Measurements from ENCODE around the gene SLC51B. TPM values are rescaled to one million over a fixed set of nuclear protein-coding genes. Genes with fewer than 3 reads are reported as not detected.
"Not testable (repeated sequence)": the region's sequence is repeated elsewhere in the genome, so short reads cannot be mapped to it uniquely, and the experiment has no call there.

Gene SLC51B
- total RNA-seq, 3 donors from 2014 or later: not detected

- Mint-ChIP-seq H3K27me3 (ENCODE audit: low read depth) (no peaks in the 10 kb centered on the region), H3K9me3 (no peaks in the 10 kb centered on the region), H3K4me3 (no peak overlapping the region), H3K36me3 (ENCODE audit: insufficient read depth) (no peaks in the 10 kb centered on the region), H3K4me1 (ENCODE audit: low read depth) (no peaks in the 10 kb centered on the region)
- DNase-seq (no peak), ATAC-seq (no peak)
Measured at GRCh38 chr15:65089206-65089824, 44.1 kb downstream of the SLC51B start.

GRCh38 chr15:65091946-65092770 lies 47.0 kb downstream of the SLC51B start:
- H3K4me3 Mint-ChIP-seq: no peak overlapping the region
- H3K27me3 Mint-ChIP-seq (ENCODE audit: low read depth): no peaks in the 10 kb centered on the region
- H3K36me3 Mint-ChIP-seq (ENCODE audit: insufficient read depth): peaks cover 4% of the 10 kb centered on the region
- H3K4me1 Mint-ChIP-seq (ENCODE audit: low read depth): no peaks in the 10 kb centered on the region
- H3K9me3 Mint-ChIP-seq: no peaks in the 10 kb centered on the region
- ATAC-seq (no peak), DNase-seq (no peak)

GRCh38 chr15:65092911-65093792 lies 48.0 kb downstream of the SLC51B start:
- H3K9me3 Mint-ChIP-seq: no peaks in the 10 kb centered on the region
- H3K36me3 Mint-ChIP-seq (ENCODE audit: insufficient read depth): peaks cover 6% of the 10 kb centered on the region
- ATAC-seq (no peak), DNase-seq (no peak)
- no peaks in the 10 kb centered on the region for H3K27me3 Mint-ChIP-seq (ENCODE audit: low read depth)
- H3K4me1 Mint-ChIP-seq (ENCODE audit: low read depth): no peaks in the 10 kb centered on the region
- no peak overlapping the region for H3K4me3 Mint-ChIP-seq

GRCh38 chr15:65093793-65094170 lies 48.6 kb downstream of the SLC51B start:
- not testable (repeated sequence) for DNase-seq; H3K27me3 Mint-ChIP-seq (ENCODE audit: low read depth); H3K4me3 Mint-ChIP-seq; ATAC-seq; H3K4me1 Mint-ChIP-seq (ENCODE audit: low read depth); H3K9me3 Mint-ChIP-seq
- peaks cover 11% of the 10 kb centered on the region for H3K36me3 Mint-ChIP-seq (ENCODE audit: insufficient read depth)

- Mint-ChIP-seq H3K9me3 (no peaks in the 10 kb centered on the region), H3K27me3 (ENCODE audit: low read depth) (no peaks in the 10 kb centered on the region), H3K36me3 (ENCODE audit: insufficient read depth) (peaks cover 15% of the 10 kb centered on the region), H3K4me1 (ENCODE audit: low read depth) (no peaks in the 10 kb centered on the region), H3K4me3 (no peak overlapping the region)
- ATAC-seq: no peak
- no peak for DNase-seq
Measured at GRCh38 chr15:65094294-65094995, 49.3 kb downstream of the SLC51B start.

- H3K9me3 Mint-ChIP-seq: no peaks in the 10 kb centered on the region
- no peaks in the 10 kb centered on the region for H3K27me3 Mint-ChIP-seq (ENCODE audit: low read depth)
- ATAC-seq (no peak), DNase-seq (no peak)
- no peaks in the 10 kb centered on the region for H3K4me1 Mint-ChIP-seq (ENCODE audit: low read depth)
- H3K4me3 Mint-ChIP-seq: no peak overlapping the region
- H3K36me3 Mint-ChIP-seq (ENCODE audit: insufficient read depth): peaks cover 18% of the 10 kb centered on the region
Measured at GRCh38 chr15:65095011-65095746, 50.0 kb downstream of the SLC51B start.

GRCh38 chr15:65095747-65096104 lies 50.5 kb downstream of the SLC51B start:
- Mint-ChIP-seq H3K36me3 (ENCODE audit: insufficient read depth) (peaks cover 18% of the 10 kb centered on the region), H3K4me1 (ENCODE audit: low read depth) (no peaks in the 10 kb centered on the region), H3K4me3 (no peak overlapping the region), H3K9me3 (no peaks in the 10 kb centered on the region), H3K27me3 (ENCODE audit: low read depth) (no peaks in the 10 kb centered on the region)
- ATAC-seq (no peak), DNase-seq (no peak)

- Mint-ChIP-seq H3K4me1 (ENCODE audit: low read depth) (peaks cover 4% of the 10 kb centered on the region), H3K36me3 (ENCODE audit: insufficient read depth) (peaks cover 23% of the 10 kb centered on the region), H3K4me3 (no peak overlapping the region), H3K27me3 (ENCODE audit: low read depth) (no peaks in the 10 kb centered on the region), H3K9me3 (no peaks in the 10 kb centered on the region)
- DNase-seq (no peak), ATAC-seq (no peak)
Measured at GRCh38 chr15:65096481-65097385, 51.5 kb downstream of the SLC51B start.

GRCh38 chr15:65097651-65098263 lies 52.6 kb downstream of the SLC51B start:
- Mint-ChIP-seq H3K9me3 (no peaks in the 10 kb centered on the region), H3K27me3 (ENCODE audit: low read depth) (no peaks in the 10 kb centered on the region), H3K4me1 (ENCODE audit: low read depth) (peaks cover 5% of the 10 kb centered on the region), H3K4me3 (no peak overlapping the region), H3K36me3 (ENCODE audit: insufficient read depth) (peaks cover 23% of the 10 kb centered on the region)
- no peak for DNase-seq
- ATAC-seq: no peak

GRCh38 chr15:65099336-65099735 lies 54.1 kb downstream of the SLC51B start:
- peaks cover 5% of the 10 kb centered on the region for H3K4me1 Mint-ChIP-seq (ENCODE audit: low read depth)
- H3K4me3 Mint-ChIP-seq: no peak overlapping the region
- no peaks in the 10 kb centered on the region for H3K9me3 Mint-ChIP-seq
- H3K27me3 Mint-ChIP-seq (ENCODE audit: low read depth): no peaks in the 10 kb centered on the region
- DNase-seq (no peak), ATAC-seq (no peak)
- peaks cover 28% of the 10 kb centered on the region for H3K36me3 Mint-ChIP-seq (ENCODE audit: insufficient read depth)

- not testable (repeated sequence) for H3K27me3 Mint-ChIP-seq (ENCODE audit: low read depth); H3K9me3 Mint-ChIP-seq; H3K4me3 Mint-ChIP-seq; H3K4me1 Mint-ChIP-seq (ENCODE audit: low read depth); ATAC-seq; DNase-seq
- peaks cover 28% of the 10 kb centered on the region for H3K36me3 Mint-ChIP-seq (ENCODE audit: insufficient read depth)
Measured at GRCh38 chr15:65099801-65100200, 54.6 kb downstream of the SLC51B start.

GRCh38 chr15:65100442-65100841 lies 55.3 kb downstream of the SLC51B start:
- ATAC-seq (no peak), DNase-seq (no peak)
- H3K9me3 Mint-ChIP-seq: no peaks in the 10 kb centered on the region
- H3K27me3 Mint-ChIP-seq (ENCODE audit: low read depth): no peaks in the 10 kb centered on the region
- peaks cover 28% of the 10 kb centered on the region for H3K36me3 Mint-ChIP-seq (ENCODE audit: insufficient read depth)
- H3K4me3 Mint-ChIP-seq: no peak overlapping the region
- H3K4me1 Mint-ChIP-seq (ENCODE audit: low read depth): peaks cover 5% of the 10 kb centered on the region
